Measurements from ENCODE around the gene UNC5B. TPM values are rescaled to one million over a fixed set of nuclear protein-coding genes. Genes with fewer than 3 reads are reported as not detected.

Gene UNC5B
- under 1 TPM in 1 of 2 donors, not detected in 1; 0.08 TPM for total RNA-seq

DNA sequence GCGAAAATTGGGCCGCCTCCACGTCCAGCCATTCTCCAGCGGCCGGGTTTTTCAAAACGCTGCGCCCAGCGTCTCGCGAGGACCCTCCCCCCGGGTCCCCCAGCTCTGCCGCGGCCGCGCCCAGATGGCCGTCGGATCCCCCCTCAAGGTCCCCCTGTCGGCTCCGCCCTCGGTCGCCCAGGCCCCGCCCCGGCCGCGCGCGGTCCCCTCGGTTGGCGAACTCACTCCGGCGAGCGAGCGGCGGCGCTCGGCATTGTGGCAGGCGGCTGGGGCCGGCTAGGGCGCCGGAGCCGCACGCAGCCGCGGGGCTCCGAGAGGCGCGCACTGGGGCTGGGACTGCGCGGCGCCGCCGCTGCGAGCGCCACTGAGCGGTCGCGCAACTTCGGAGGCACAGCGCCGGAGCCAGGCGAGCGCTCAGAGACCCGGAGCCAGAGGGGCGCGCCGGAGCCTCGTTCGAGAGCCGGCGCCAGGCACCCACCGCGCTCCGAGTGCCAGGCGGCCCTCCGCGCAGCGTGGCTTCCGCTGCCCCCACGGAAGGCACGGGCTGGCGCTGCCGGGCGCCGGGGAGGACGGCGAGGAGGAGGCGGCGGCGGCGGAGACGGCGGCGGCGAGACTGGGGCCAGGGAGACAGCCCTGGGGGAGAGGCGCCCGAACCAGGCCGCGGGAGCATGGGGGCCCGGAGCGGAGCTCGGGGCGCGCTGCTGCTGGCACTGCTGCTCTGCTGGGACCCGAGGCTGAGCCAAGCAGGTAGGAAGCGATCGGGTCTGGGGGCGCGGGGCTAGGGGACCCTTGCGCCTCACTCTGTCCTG lies at the start of gene UNC5B:
Gene UNC5B (plus strand): TSS at position 253 of the 809 bp plus-strand sequence. CDS start 416 bp downstream, at position 669.
- Mint-ChIP-seq H3K4me1 (ENCODE audit: low read depth in 2 of 2) (peaks cover 0 to 7% of the 10 kb centered on the region in 2 donors), H3K27me3 (peaks cover 38 to 51% of the 10 kb centered on the region in 2 donors)

DNA sequence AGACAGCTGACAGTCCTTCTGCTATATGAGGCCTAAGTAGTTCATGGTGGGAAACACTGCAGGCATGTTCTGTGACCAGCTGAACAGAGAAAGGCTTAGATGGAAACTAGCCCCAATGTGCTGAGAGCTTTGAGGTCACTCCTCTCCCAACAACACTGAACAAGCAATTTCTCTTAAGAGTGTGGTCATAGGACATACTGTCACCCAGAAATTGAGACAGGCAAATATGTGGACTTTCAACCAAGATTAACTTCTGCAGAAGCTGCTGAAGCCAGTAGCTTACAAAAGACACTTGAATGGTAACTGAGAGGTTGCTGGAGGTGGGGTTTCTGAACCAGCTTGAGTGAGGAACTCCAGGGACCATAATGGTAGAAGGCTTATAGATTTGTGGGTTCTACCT lies 38.9 kb upstream of the UNC5B start:
- H3K4me1 Mint-ChIP-seq (ENCODE audit: low read depth in 2 of 2) = no peaks in the 10 kb centered on the region
- H3K36me3 Mint-ChIP-seq = no peaks in the 10 kb centered on the region

More for the DNA sequence above, at the start of gene UNC5B:
- no peaks in the 10 kb centered on the region for H3K9me3 Mint-ChIP-seq
- H3K4me3 Mint-ChIP-seq = peak within 1 kb of the TSS; percentile 57
- no peaks in the 10 kb centered on the region for H3K36me3 Mint-ChIP-seq
- H3K27ac Mint-ChIP-seq = no peak within 1 kb of the TSS
- DNase-seq (ENCODE audit: low spot score) (peak; percentile 82), ATAC-seq (peak; percentile 84 to 87)

DNA sequence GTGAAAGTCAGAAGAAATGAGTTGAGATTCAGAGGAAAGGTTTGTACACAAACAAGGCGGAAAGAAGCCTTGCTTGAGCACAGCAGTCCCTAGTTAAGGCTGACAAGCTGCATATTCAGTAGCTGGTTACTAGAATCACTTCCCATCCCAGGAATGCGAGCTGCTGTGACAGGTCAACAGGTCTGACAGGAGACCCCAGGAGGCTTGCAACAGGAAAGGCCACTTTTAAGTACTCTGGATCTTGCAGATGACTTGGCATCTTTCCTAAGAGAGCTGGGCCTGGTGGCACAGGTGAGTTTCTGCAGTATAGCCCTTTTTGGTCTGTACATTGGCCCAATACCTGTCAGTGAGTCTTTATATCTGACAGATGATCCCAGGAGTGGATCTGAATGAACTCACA lies 35.7 kb upstream of the UNC5B start:
- H3K9me3 Mint-ChIP-seq = no peaks in the 10 kb centered on the region
- H3K27ac Mint-ChIP-seq = no peak overlapping the region
- DNase-seq (ENCODE audit: low spot score) (no peak), ATAC-seq (no peak)
- H3K4me1 Mint-ChIP-seq (ENCODE audit: low read depth in 2 of 2) = no peaks in the 10 kb centered on the region
- H3K36me3 Mint-ChIP-seq = no peaks in the 10 kb centered on the region
- H3K4me3 Mint-ChIP-seq = no peak overlapping the region
- peaks cover 0 to 6% of the 10 kb centered on the region in 2 donors for H3K27me3 Mint-ChIP-seq

More for the DNA sequence above, 38.9 kb upstream of the UNC5B start:
- H3K27me3 Mint-ChIP-seq = peaks cover 0 to 6% of the 10 kb centered on the region in 2 donors
- H3K27ac Mint-ChIP-seq = no peak overlapping the region
- no peaks in the 10 kb centered on the region for H3K9me3 Mint-ChIP-seq
- H3K4me3 Mint-ChIP-seq = no peak overlapping the region
- ATAC-seq (no peak), DNase-seq (ENCODE audit: low spot score) (no peak)

DNA sequence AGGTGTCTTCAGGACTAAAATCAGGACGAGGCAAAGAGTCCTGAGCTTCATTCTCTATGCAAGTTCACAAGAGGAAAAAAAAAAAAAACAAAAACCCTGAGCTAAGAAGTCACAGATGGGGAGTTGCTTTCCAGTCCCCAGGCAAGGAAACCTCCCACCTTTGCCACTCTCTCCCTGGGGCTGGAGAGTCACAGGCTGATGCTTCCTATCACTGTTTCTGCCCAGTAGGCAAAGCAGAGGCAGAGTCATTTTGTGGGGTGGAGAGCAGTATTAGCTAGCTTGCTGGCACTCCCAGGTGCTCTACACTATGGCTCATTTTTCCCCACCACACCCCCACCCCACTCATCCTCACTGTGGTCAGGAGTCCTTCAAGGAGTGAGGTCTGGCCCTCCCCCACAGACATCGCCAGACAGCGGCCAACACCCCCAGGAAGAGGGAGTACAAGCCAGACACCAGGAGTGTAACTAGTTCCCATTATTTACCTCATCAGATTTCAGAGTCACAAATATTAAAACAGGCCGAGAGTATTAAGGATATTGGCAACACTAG lies 34.6 kb upstream of the UNC5B start:
- no peak for DNase-seq (ENCODE audit: low spot score)
- Mint-ChIP-seq H3K36me3 (no peaks in the 10 kb centered on the region), H3K27ac (no peak overlapping the region), H3K4me3 (no peak overlapping the region), H3K4me1 (ENCODE audit: low read depth in 2 of 2) (no peaks in the 10 kb centered on the region), H3K9me3 (no peaks in the 10 kb centered on the region), H3K27me3 (peaks cover 2 to 11% of the 10 kb centered on the region in 2 donors)
- ATAC-seq = peak in 1 of 2 donors; percentile 5

DNA sequence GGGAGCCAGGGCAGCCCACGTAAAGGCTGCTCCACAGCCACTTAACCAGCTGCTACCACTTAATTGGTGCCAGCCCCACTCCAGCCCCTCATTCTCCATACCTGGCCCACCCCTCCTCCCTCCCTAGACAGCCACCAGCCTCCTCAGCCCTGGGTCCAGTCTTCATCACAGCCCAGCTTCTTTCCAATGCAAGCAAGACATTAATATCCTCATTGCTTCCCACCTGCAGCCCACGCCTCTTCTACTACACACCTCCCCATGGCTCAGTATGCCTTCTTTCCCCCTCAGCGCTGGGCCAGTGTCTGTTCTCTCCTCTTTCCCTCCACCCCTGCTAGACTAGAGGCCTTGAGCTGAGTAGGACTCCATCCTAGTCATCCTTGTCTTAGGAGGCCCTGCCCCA lies 33.5 kb upstream of the UNC5B start:
- ATAC-seq = no peak
- no peak for DNase-seq (ENCODE audit: low spot score)
- peaks cover 2 to 11% of the 10 kb centered on the region in 2 donors for H3K27me3 Mint-ChIP-seq
- H3K4me3 Mint-ChIP-seq = no peak overlapping the region
- H3K36me3 Mint-ChIP-seq = no peaks in the 10 kb centered on the region
- no peaks in the 10 kb centered on the region for H3K4me1 Mint-ChIP-seq (ENCODE audit: low read depth in 2 of 2)
- H3K27ac Mint-ChIP-seq = no peak overlapping the region
- no peaks in the 10 kb centered on the region for H3K9me3 Mint-ChIP-seq

DNA sequence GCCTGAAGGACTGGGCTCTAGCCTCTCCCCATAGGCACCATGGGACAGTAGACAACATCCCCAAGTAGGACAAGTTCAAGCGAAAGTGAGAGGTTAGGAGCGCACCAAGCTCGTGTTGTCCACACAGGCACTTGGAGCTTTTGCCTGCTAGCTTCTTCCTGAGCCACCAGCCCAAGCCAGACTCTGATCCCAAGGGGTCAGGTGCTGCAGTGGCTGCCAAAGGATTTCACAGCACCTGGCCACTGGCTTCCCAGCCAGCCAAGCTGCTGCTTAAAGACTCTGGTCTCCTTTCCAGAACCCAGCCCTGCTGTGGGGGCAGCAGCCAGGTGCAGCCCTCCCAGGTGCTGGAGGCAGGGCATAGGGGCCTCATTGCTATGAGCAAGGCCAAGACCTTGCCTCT lies 33.0 kb upstream of the UNC5B start:
- no peak for ATAC-seq
- no peak for DNase-seq (ENCODE audit: low spot score)
- H3K9me3 Mint-ChIP-seq = no peaks in the 10 kb centered on the region
- H3K36me3 Mint-ChIP-seq = no peaks in the 10 kb centered on the region
- H3K27me3 Mint-ChIP-seq = peaks cover 2 to 11% of the 10 kb centered on the region in 2 donors
- H3K27ac Mint-ChIP-seq = no peak overlapping the region
- no peaks in the 10 kb centered on the region for H3K4me1 Mint-ChIP-seq (ENCODE audit: low read depth in 2 of 2)
- no peak overlapping the region for H3K4me3 Mint-ChIP-seq

DNA sequence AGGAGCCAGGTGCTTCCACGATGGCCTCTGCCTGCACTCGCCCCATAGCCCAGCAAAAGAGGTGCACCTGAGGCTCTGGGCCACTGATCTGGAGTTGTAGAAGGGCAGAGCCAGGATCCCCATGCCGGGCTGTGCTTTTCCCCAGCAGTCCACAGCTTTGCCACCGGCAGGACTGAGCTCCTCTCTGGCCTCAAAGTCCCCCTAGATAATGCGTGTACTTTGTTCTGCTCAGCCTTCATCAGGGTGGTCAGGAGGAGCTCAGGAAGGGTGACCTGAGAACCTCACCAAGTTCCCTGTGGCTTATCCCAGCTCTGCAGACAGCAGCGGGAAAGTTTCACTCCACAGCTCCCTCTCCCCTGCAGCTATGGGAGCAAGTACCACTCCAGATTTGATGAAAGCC lies 27.9 kb upstream of the UNC5B start:
- ATAC-seq (no peak), DNase-seq (ENCODE audit: low spot score) (no peak)
- Mint-ChIP-seq H3K4me3 (no peak overlapping the region), H3K27ac (no peak overlapping the region), H3K27me3 (peaks cover 2 to 4% of the 10 kb centered on the region in 2 donors), H3K36me3 (no peaks in the 10 kb centered on the region), H3K4me1 (ENCODE audit: low read depth in 2 of 2) (no peaks in the 10 kb centered on the region), H3K9me3 (no peaks in the 10 kb centered on the region)

DNA sequence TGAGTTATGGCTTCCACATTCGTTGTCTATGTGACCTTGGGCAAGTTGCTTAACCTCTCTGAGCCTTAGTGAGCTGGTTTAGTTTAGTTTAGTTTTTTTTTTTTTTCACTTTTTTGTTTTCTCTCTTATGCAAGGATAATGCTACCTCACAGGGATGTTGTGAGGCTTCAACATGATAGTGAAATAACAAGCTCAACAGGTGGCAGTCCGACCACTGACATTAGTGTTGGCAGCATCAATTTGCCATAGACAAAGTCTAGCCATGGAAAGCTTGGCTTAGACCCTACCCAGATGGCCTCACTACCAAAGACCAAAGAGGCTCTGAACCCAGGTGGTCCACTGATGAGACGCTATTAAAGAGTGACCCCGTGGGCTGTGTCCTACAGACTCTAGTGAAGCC lies 27.2 kb upstream of the UNC5B start:
- no peaks in the 10 kb centered on the region for H3K9me3 Mint-ChIP-seq

DNA sequence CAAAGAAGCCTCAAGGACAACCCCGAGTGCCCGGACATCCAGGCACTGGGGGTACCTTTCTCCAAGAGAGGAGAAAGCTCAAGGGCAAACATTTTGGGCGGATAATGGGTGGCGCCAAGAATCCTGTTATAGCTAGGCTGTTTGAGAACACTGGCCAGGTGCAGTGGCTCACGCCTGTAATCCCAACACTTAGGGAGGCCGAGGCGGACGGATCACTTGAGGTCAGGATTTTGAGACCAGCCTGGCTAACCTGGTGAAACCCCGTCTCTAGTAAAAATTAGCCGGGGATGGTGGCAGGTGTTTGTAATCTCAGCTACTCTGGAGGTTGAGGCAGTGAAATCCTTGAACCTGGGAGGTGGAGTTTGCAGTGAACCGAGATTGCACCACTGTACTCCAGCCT lies 25.2 kb upstream of the UNC5B start:
- no peak overlapping the region for H3K27ac Mint-ChIP-seq
- DNase-seq (ENCODE audit: low spot score) (no peak), ATAC-seq (no peak)
- no peak overlapping the region for H3K4me3 Mint-ChIP-seq
- no peaks in the 10 kb centered on the region for H3K36me3 Mint-ChIP-seq
- no peaks in the 10 kb centered on the region for H3K4me1 Mint-ChIP-seq (ENCODE audit: low read depth in 2 of 2)
- peaks cover 8 to 11% of the 10 kb centered on the region in 2 donors for H3K27me3 Mint-ChIP-seq
- H3K9me3 Mint-ChIP-seq = no peaks in the 10 kb centered on the region

More for the DNA sequence above, 27.2 kb upstream of the UNC5B start:
- ATAC-seq = no peak
- H3K4me3 Mint-ChIP-seq = no peak overlapping the region
- no peaks in the 10 kb centered on the region for H3K4me1 Mint-ChIP-seq (ENCODE audit: low read depth in 2 of 2)
- no peak overlapping the region for H3K27ac Mint-ChIP-seq
- no peaks in the 10 kb centered on the region for H3K36me3 Mint-ChIP-seq
- H3K27me3 Mint-ChIP-seq = peaks cover 2 to 4% of the 10 kb centered on the region in 2 donors
- no peak for DNase-seq (ENCODE audit: low spot score)

DNA sequence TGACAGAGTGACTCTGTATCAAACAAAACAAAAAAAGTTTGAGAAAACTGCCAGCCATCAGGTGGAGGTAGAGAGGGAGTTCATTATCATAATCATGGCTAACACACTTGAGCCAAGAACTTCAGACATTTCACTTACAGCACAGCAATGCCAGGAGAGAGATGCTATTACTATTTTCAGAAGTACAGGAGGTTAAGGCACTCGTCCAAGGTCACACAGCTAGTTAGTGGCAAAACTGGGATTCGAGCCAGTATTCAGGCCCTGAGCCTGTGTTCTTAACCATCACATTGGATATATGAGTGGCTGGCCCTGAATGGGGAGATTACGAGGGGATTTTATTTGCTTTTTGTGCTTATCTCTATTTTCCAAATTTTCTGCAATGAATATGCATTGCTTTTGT lies 24.8 kb upstream of the UNC5B start:
- no peak overlapping the region for H3K4me3 Mint-ChIP-seq
- DNase-seq (ENCODE audit: low spot score) (no peak), ATAC-seq (no peak)
- H3K9me3 Mint-ChIP-seq = no peaks in the 10 kb centered on the region
- H3K27ac Mint-ChIP-seq = no peak overlapping the region
- no peaks in the 10 kb centered on the region for H3K4me1 Mint-ChIP-seq (ENCODE audit: low read depth in 2 of 2)
- no peaks in the 10 kb centered on the region for H3K36me3 Mint-ChIP-seq
- H3K27me3 Mint-ChIP-seq = peaks cover 7% of the 10 kb centered on the region in 2 donors

DNA sequence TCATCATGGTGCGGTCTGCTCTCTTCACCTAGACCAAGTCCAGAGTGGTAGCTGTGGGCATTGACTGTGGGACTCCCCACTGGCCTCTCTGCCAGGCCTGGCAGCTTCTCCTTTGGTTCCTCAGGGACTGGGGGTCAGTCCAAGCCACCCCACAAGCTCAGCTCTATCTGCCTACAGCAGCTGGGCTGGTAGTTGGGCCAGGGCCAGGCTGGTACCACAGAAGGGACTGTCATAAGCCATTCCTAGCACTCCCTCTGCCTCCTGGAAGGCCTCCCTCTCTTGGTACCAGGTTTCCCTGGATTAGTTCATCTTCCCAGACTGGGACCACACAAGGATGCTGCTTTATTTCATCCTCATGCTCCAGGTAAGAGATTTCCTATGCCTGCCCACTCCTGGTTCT lies 24.2 kb upstream of the UNC5B start:
- DNase-seq (ENCODE audit: low spot score) (no peak), ATAC-seq (no peak)
- peaks cover 6% of the 10 kb centered on the region in 2 donors for H3K27me3 Mint-ChIP-seq
- no peaks in the 10 kb centered on the region for H3K4me1 Mint-ChIP-seq (ENCODE audit: low read depth in 2 of 2)
- H3K36me3 Mint-ChIP-seq = no peaks in the 10 kb centered on the region
- no peak overlapping the region for H3K4me3 Mint-ChIP-seq
- no peak overlapping the region for H3K27ac Mint-ChIP-seq
- H3K9me3 Mint-ChIP-seq = no peaks in the 10 kb centered on the region

DNA sequence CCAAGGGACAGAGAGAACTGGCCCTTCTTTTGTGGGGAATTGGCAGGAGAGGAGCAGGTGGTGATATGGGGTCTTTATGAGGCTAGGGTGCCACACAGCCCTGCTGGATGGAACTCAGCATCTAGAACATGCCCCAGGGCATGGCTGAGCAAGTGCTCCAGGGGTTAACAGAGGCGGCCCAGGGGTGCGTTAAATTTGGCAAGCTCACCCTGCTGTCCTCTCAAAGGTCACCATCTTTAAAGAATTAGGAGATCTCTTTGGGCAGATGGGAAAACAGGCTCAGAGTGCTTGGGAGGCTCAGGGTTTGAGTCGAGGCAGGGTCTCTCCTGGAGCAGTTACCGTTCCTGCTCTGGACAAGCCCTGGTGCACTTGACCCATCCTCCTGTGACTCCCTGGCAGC lies 21.4 kb upstream of the UNC5B start:
- H3K4me1 Mint-ChIP-seq (ENCODE audit: low read depth in 2 of 2) = no peaks in the 10 kb centered on the region
- no peak overlapping the region for H3K4me3 Mint-ChIP-seq
- ATAC-seq (no peak), DNase-seq (ENCODE audit: low spot score) (no peak)
- H3K36me3 Mint-ChIP-seq = no peaks in the 10 kb centered on the region
- H3K27me3 Mint-ChIP-seq = peaks cover 6% of the 10 kb centered on the region in 2 donors
- no peaks in the 10 kb centered on the region for H3K9me3 Mint-ChIP-seq
- no peak overlapping the region for H3K27ac Mint-ChIP-seq

DNA sequence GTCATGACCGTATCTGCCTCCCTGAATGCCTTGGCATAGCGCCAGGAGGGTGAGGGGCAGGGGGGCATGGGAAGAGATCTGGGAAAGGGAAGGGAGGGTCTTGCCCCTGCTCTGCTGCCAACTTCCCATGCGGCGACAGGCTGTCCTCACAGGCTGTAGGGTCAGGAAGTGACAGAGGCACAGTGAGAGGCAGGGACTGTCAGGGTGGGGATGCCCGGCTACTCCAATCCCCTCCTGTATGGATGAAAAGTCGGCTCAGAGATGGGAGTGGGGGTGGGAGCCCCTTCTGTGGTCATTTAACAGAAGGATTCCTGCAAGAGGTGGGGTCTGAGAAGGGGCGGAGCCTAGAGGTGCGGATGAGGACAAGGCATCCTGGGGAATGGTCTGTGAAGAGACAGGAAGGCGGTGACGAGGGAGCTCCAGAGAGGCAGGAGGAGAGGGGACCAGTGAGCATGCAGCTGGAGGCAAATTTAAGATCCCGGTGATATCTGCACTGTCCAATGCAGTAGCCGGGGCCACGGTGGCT lies 20.8 kb upstream of the UNC5B start:
- Mint-ChIP-seq H3K4me1 (ENCODE audit: low read depth in 2 of 2) (no peaks in the 10 kb centered on the region), H3K36me3 (no peaks in the 10 kb centered on the region), H3K27ac (no peak overlapping the region), H3K4me3 (no peak overlapping the region), H3K9me3 (no peaks in the 10 kb centered on the region), H3K27me3 (peaks cover 6% of the 10 kb centered on the region in 2 donors)
- ATAC-seq (no peak), DNase-seq (ENCODE audit: low spot score) (no peak)

DNA sequence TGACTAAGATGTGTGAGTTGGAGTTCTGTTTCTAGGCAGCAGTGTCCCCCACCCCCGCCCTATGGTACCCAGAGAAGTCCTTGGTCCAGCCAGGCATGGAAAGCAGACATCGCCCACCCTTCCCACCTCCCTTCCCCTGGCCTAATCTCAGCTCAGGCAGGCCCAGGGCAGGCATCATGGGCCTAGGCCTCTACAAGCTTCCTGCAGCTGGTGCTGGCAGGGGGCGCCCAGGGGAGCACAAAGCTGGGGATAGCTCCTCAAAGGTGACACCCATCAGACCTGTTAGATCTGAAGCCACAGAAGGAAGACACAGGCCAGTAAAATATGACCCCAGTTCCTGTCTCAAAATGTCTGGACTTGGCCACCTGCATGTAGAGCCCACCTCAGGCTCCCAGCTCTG lies 18.9 kb upstream of the UNC5B start:
- H3K27ac Mint-ChIP-seq = no peak overlapping the region
- no peaks in the 10 kb centered on the region for H3K4me1 Mint-ChIP-seq (ENCODE audit: low read depth in 2 of 2)
- peaks cover 6% of the 10 kb centered on the region in 2 donors for H3K27me3 Mint-ChIP-seq
- no peak for ATAC-seq
- no peaks in the 10 kb centered on the region for H3K9me3 Mint-ChIP-seq
- DNase-seq (ENCODE audit: low spot score) = no peak
- peaks cover 7% of the 10 kb centered on the region for H3K36me3 Mint-ChIP-seq
- H3K4me3 Mint-ChIP-seq = no peak overlapping the region

Data from natural killer cell treated with Interleukin-12 subunit alpha and Interleukin-12 subunit beta and Interleukin-15 and Interleukin-18, amount 100 ng/mL, for 72 hours (primary cell).